NB4 (cell line): ENCODE results near the gene TMPRSS11D.

Experiments
- TF ChIP-seq, protein P1 (sequence below): IDR thresholded peaks from one replicate; pipeline ENCODE4 v1.5.1; 2012; ENCODE audit warnings: low read depth, low read length
- TF ChIP-seq, protein P2 (sequence below): IDR thresholded peaks from 2 replicates; pipeline ENCODE4 v1.6.1; 2011; ENCODE audit warnings: low read depth, low read length

DNA sequence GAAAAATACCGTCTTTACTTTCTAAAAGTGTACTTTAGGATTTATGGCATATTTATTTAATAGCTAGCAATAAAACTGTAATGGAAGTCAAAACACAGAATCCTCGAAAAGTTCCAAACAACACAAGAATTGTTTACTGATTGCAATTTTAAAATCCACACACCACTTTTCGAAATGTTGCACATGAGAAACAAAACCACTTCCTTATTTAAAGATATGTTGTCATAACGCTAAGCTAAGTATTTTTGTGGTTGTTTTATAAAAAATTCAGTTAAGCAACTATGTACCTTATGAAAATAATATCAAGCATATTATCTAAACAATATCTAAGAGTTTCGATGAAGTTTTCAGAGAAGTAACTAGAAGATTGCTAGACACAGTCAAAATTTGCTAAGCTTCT is 344 bp downstream of the TMPRSS11D start:
- TF ChIP-seq, protein P1, sequence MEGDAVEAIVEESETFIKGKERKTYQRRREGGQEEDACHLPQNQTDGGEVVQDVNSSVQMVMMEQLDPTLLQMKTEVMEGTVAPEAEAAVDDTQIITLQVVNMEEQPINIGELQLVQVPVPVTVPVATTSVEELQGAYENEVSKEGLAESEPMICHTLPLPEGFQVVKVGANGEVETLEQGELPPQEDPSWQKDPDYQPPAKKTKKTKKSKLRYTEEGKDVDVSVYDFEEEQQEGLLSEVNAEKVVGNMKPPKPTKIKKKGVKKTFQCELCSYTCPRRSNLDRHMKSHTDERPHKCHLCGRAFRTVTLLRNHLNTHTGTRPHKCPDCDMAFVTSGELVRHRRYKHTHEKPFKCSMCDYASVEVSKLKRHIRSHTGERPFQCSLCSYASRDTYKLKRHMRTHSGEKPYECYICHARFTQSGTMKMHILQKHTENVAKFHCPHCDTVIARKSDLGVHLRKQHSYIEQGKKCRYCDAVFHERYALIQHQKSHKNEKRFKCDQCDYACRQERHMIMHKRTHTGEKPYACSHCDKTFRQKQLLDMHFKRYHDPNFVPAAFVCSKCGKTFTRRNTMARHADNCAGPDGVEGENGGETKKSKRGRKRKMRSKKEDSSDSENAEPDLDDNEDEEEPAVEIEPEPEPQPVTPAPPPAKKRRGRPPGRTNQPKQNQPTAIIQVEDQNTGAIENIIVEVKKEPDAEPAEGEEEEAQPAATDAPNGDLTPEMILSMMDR: no peak
- TF ChIP-seq, protein P2, sequence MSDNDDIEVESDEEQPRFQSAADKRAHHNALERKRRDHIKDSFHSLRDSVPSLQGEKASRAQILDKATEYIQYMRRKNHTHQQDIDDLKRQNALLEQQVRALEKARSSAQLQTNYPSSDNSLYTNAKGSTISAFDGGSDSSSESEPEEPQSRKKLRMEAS: no peak
